Peyer's patch (tissue), 4 donors: Measurements from ENCODE around the gene LIFR.

Experiments
- CTCF ChIP-seq, 6 experiments: fragments of 450-650 bp in 4 of 6; fragments of 200-600 bp in 2 of 6; sonication (generic) in 1 of 6; IDR thresholded peaks; one replicate each; pipeline ENCODE4 v1.5.1; 2017 to 2019; ENCODE audit warnings: antibody characterized with exemption in 6 of 6, mild to moderate bottlenecking in 3 of 6, moderate library complexity in 1 of 6
- POLR2A ChIP-seq, 2 donors: fragments of 450-650 bp; IDR thresholded peaks; one replicate each; pipeline ENCODE4 v1.5.1; 2017; ENCODE audit warnings: antibody characterized with exemption in 2 of 2, mild to moderate bottlenecking in 2 of 2, moderate library complexity in 2 of 2

GRCh38 chr5:38582293-38582974 is 26.0 kb upstream of the LIFR start:
- TF ChIP-seq CTCF (IDR thresholded peaks at IDR 0.05) (no peak), POLR2A (IDR thresholded peaks at IDR 0.05) (no peak)
